GM12865 (cell line): ENCODE measurements around the gene FANCC.

ENCODE experiments used
- DNase-seq: peaks from one replicate; pipeline ENCODE4 v3.0.0; 2010; ENCODE audit warnings: low read depth
- H3K4me3 ChIP-seq: 2 replicates; pipeline ENCODE4 v1.5.1; 2011; ENCODE audit warnings: mild to moderate bottlenecking, low read depth, low read length, control low read depth
- CTCF ChIP-seq: IDR thresholded peaks from 2 replicates; pipeline ENCODE4 v1.5.1; 2011; ENCODE audit warnings: low read length, control low read depth, low read depth, inconsistent platforms; ENCODE audit not compliant: insufficient read depth; ENCODE audit errors: missing control alignments

Gene FANCC

GRCh38 chr9:95076696-95077052 lies 240.8 kb downstream of the FANCC start:
- no peak overlapping the region for H3K4me3 ChIP-seq
- TF ChIP-seq CTCF: no peak
- no peak for DNase-seq

- TF ChIP-seq CTCF: no peak
- H3K4me3 ChIP-seq: no peak overlapping the region
- DNase-seq: no peak
These were observed 241.8 kb downstream of the FANCC start for GRCh38 chr9:95075700-95076099.

- no peak for DNase-seq
- TF ChIP-seq CTCF: no peak
- no peak overlapping the region for H3K4me3 ChIP-seq
These were observed 242.9 kb downstream of the FANCC start for GRCh38 chr9:95074632-95075031.

- TF ChIP-seq CTCF: no peak
- H3K4me3 ChIP-seq: no peak overlapping the region
- DNase-seq: no peak
These were observed 243.6 kb downstream of the FANCC start for GRCh38 chr9:95073918-95074317.

- no peak overlapping the region for H3K4me3 ChIP-seq
- no peak for DNase-seq
- TF ChIP-seq CTCF: no peak
These were observed 244.4 kb downstream of the FANCC start for GRCh38 chr9:95073042-95073607.

GRCh38 chr9:95071925-95072324 lies 245.6 kb downstream of the FANCC start:
- no peak for DNase-seq
- no peak for TF ChIP-seq CTCF

GRCh38 chr9:95071450-95071849 lies 246.1 kb downstream of the FANCC start:
- no peak for TF ChIP-seq CTCF
- no peak for DNase-seq

More at GRCh38 chr9:95071925-95072324, 245.6 kb downstream of the FANCC start:
- H3K4me3 ChIP-seq: no peak overlapping the region

More at GRCh38 chr9:95071450-95071849, 246.1 kb downstream of the FANCC start:
- no peak overlapping the region for H3K4me3 ChIP-seq
